Heart left ventricle (tissue), 16 donors: Measurements from ENCODE around the gene FMO4. TPM values are rescaled to one million over a fixed set of nuclear protein-coding genes. Genes with fewer than 3 reads are reported as not detected.
"Not testable (repeated sequence)": the region's sequence is repeated elsewhere in the genome, so short reads cannot be mapped to it uniquely, and the experiment has no call there.

Experiments used
- ATAC-seq, 4 donors: fragments of 200-7000 bp; cut with Tn5 transposase; one replicate each; pipeline ENCODE4 v1.9.1; 2020 to 2022; ENCODE audit warnings: moderate library complexity in 4 of 4, mild to moderate bottlenecking in 3 of 4, moderate number of reproducible peaks in 1 of 4
- DNase-seq, 5 donors: peaks; one replicate each; pipeline ENCODE4 v3.0.0-alpha.2; 2020
- H3K27ac ChIP-seq, 12 donors: fragments of 200-600 bp; sonication (generic) in 4 of 12; one replicate each; pipeline versions ENCODE4 v1.5.0 to v1.8.0; 2016 to 2022; ENCODE audit warnings: mild to moderate bottlenecking in 2 of 12
- H3K27me3 ChIP-seq, 9 donors: fragments of 200-600 bp; sonication (generic) in 2 of 9; one replicate each; pipeline versions ENCODE4 v1.5.1 to v1.8.0; 2016 to 2022; ENCODE audit warnings: mild to moderate bottlenecking in 3 of 9
- H3K36me3 ChIP-seq, 9 donors: fragments of 200-600 bp; sonication (generic) in 2 of 9; one replicate each; pipeline versions ENCODE4 v1.5.0 to v1.8.0; 2018 to 2022; ENCODE audit warnings: mild to moderate bottlenecking in 2 of 9
- H3K4me1 ChIP-seq, 12 donors: fragments of 200-600 bp; sonication (generic) in 4 of 12; one replicate each; pipeline versions ENCODE4 v1.5.0 to v1.8.0; 2016 to 2022; ENCODE audit warnings: mild to moderate bottlenecking in 3 of 12
- H3K4me3 ChIP-seq, 12 donors: fragments of 200-600 bp; sonication (generic) in 4 of 12; one replicate each; pipeline versions ENCODE4 v1.5.0 to v1.8.0; 2017 to 2022; ENCODE audit warnings: mild to moderate bottlenecking in 9 of 12, moderate library complexity in 4 of 12
- H3K9me3 ChIP-seq, 12 donors: fragments of 200-600 bp; sonication (generic) in 4 of 12; one replicate each; pipeline versions ENCODE4 v1.5.0 to v1.8.0; 2016 to 2022; ENCODE audit warnings: mild to moderate bottlenecking in 1 of 12
- CTCF ChIP-seq, 12 donors: fragments of 200-600 bp; sonication (generic) in 4 of 12; IDR thresholded peaks; one replicate each; pipeline versions ENCODE4 v1.5.0 to v1.8.0; 2018 to 2022; ENCODE audit warnings: antibody characterized with exemption in 12 of 12, mild to moderate bottlenecking in 5 of 12
- POLR2A ChIP-seq, 2 donors: fragments of 450-650 bp; IDR thresholded peaks; one replicate each; pipeline ENCODE4 v1.6.1; 2017; ENCODE audit warnings: antibody characterized with exemption in 2 of 2, mild to moderate bottlenecking in 2 of 2, moderate library complexity in 2 of 2
- WGBS, 4 donors: extraction: QIAGEN DNeasy Blood & Tissue Kit in 2 of 4; methylation state at CpG; one replicate each; pipeline versions ENCODE4 v1.1.5 to v1.1.7; 2013 to 2018; 5-methylcytosine and 5-hydroxymethylcytosine counted together
- intact Hi-C, 10 donors: fragments of 100-400 bp; cut with DNase I; formaldehyde crosslinking; loops; one replicate each; pipeline versions ENCODE4 v1.11.1 to v1.14.2; 2022
- polyA plus RNA-seq, 2 donors: library from polyadenylated mRNA; stranded (reverse); fragments of 200-250 nt; gene quantifications; one replicate each; pipeline ENCODE4 v1.2.3, GENCODE V29; 2013
- total RNA-seq, 9 donors: library from RNA; depleted of rRNA in 2 of 9; stranded (reverse); fragments of >200 nt in 2 of 9; fragmentation: NEBNext Ultra II Directional in 3 of 9; extraction: Animal tissue kit (Norgen Biotek cat#: 25700) in 3 of 9; gene quantifications; one replicate each; pipeline versions ENCODE4 v1.1.0 to v1.2.4, GENCODE V29; 2016 to 2023
- donor health status: ischemic (EF 13 %, LVEDD 7.1; RV severe dilation, severe dysfunction).
- donor health status: healthy with polysubstance abuse.
- donor health status: DM: no; HTN: yes; CAD: no.
- donor health status: DM: no; HTN: no; CAD: no.
- donor health status: ischemic (EF 25% LVEDD 6.9; RV normal size, moderate dysfunction).
- donor health status: ischemic (EF 25% LVEDD 5.7; RV mildly dilated, moderate dysfunction).
- donor health status: healthy.
- donor health status: DM: yes; HTN: yes; CAD: no.
- donor health status: ischemic (EF 35%, LVEDD 5.7; RV mildly dilated, moderate dysfunction).
- donor health status: nonischemic (EF 11% LVEDD 7.7; RV severe dilation, severe dysfunction).
- donor health status: DM: yes; HTN: yes; CAD: no.
- donor health status: PGD.
- donor health status: ischemic (EF 29% LVEDD 5.4; RV normal size, mild dysfunction).
- donor health status: nonischemic (EF 23%, LVEDD 6.1; RV moderate dilation, normal function).

The FMO4 gene
- total and polyA plus RNA-seq, 11 donors, result 1.9 to 10.1 (median 4.9) TPM

GRCh38 chr1:171329251-171329650, 15.3 kb downstream of the FMO4 start:
- WGBS, 4 donors, result 94 to 97% (median 95%) methylated on average over 7 of the region's 7 CpGs
- no peaks in the 10 kb centered on the region for H3K27me3 ChIP-seq
- intact Hi-C loops, result no loop called here

GRCh38 chr1:171334024-171334640, 20.1 kb downstream of the FMO4 start:
- TF ChIP-seq POLR2A (IDR thresholded peaks at IDR 0.05) (no peak), CTCF (IDR thresholded peaks at IDR 0.05) (no peak)
- Histone ChIP-seq H3K4me1 (no peaks in the 10 kb centered on the region), H3K36me3 (peaks cover 0 to 18% (median 3%) of the 10 kb centered on the region in 9 donors), H3K4me3 (no peak overlapping the region), H3K27ac (no peak overlapping the region), H3K27me3 (no peaks in the 10 kb centered on the region), H3K9me3 (no peaks in the 10 kb centered on the region)
- intact Hi-C loops, result no loop called here
- WGBS, 4 donors, result 61 to 85% (median 81%) methylated on average over 1 of the region's 1 CpG
- ATAC-seq, result no peak
- no peak for DNase-seq

More at GRCh38 chr1:171329251-171329650, 15.3 kb downstream of the FMO4 start:
- TF ChIP-seq CTCF (IDR thresholded peaks at IDR 0.05) (no peak), POLR2A (IDR thresholded peaks at IDR 0.05) (no peak)
- peaks cover 0 to 11% (median 0%) of the 10 kb centered on the region in 9 donors for H3K36me3 ChIP-seq
- no peak for ATAC-seq
- DNase-seq, result no peak
- H3K4me3 ChIP-seq, result no peak overlapping the region
- no peak overlapping the region for H3K27ac ChIP-seq
- no peaks in the 10 kb centered on the region for H3K4me1 ChIP-seq
- no peaks in the 10 kb centered on the region for H3K9me3 ChIP-seq

- TF ChIP-seq POLR2A (IDR thresholded peaks at IDR 0.05) (no peak), CTCF (IDR thresholded peaks at IDR 0.05) (no peak)
- ATAC-seq, result no peak
- H3K9me3 ChIP-seq, result no peaks in the 10 kb centered on the region
- H3K4me1 ChIP-seq, result no peaks in the 10 kb centered on the region
- no peak overlapping the region for H3K4me3 ChIP-seq
- no peak for DNase-seq
- H3K27me3 ChIP-seq, result no peaks in the 10 kb centered on the region
- peaks cover 0 to 18% (median 3%) of the 10 kb centered on the region in 9 donors for H3K36me3 ChIP-seq
- 61 to 81% (median 80%) methylated on average over 1 of the region's 1 CpG for WGBS, 4 donors
- no peak overlapping the region for H3K27ac ChIP-seq
- intact Hi-C loops, result no loop called here
Measured at GRCh38 chr1:171335964-171336363, 22.0 kb downstream of the FMO4 start.

- H3K27ac ChIP-seq, DNase-seq, H3K9me3 ChIP-seq, ATAC-seq, intact Hi-C loops, H3K4me1 ChIP-seq, H3K4me3 ChIP-seq, H3K27me3 ChIP-seq: not testable (repeated sequence)
- H3K36me3 ChIP-seq, result peaks cover 0 to 18% (median 2%) of the 10 kb centered on the region in 9 donors
- 85 to 87% (median 87%) methylated on average over 6 of the region's 6 CpGs for WGBS, 4 donors
Measured at GRCh38 chr1:171339345-171339744, 25.4 kb downstream of the FMO4 start.
